ENCODE results near the gene DMC1. TPM values are rescaled to one million over a fixed set of nuclear protein-coding genes. Genes with fewer than 3 reads are reported as not detected.

The DMC1 gene
- total and polyA plus RNA-seq, 2 of the 4 experiments (the other 2 are of a cell fraction), result 0.18 to 0.38 TPM

- Histone ChIP-seq H4K20me1 (ENCODE audit: insufficient read depth, low read length) (no peaks in the 10 kb centered on the region), H2BK15ac (ENCODE audit: low read depth, low read length) (no peak overlapping the region), H3K4me3 (ENCODE audit: insufficient read depth, low read depth, low read length) (no peak overlapping the region), H3K9ac (ENCODE audit: low read depth, low read length) (no peak overlapping the region), H3K23ac (ENCODE audit: low read depth, low read length) (no peak overlapping the region), H4K91ac (ENCODE audit: insufficient read depth, low read depth, low read length) (no peak overlapping the region), H2AK5ac (ENCODE audit: low read depth, low read length) (no peak overlapping the region; the same call in 1 of the 2 replicates), H3K27ac (ENCODE audit: insufficient read depth, low read length) (no peak overlapping the region), H4K8ac (ENCODE audit: low read depth in 2 of 2, low read length in 2 of 2) (no peak overlapping the region), H3K9me3 (ENCODE audit: control insufficient read depth, insufficient read depth, low read length) (no peaks in the 10 kb centered on the region), H2BK5ac (ENCODE audit: low read depth, low read length, poor library complexity, severe bottlenecking) (no peak overlapping the region), H3K4me1 (ENCODE audit: control insufficient read depth, insufficient read depth, low read length) (peaks cover 3% of the 10 kb centered on the region), H3K14ac (replicated peaks; ENCODE audit: low read depth, low read length) (no peak overlapping the region), H2BK20ac (ENCODE audit: low read depth, low read length) (no peak overlapping the region), H3K4ac (ENCODE audit: low read depth, low read length) (no peak overlapping the region), H3K36me3 (ENCODE audit: control insufficient read depth, insufficient read depth, low read length) (no peaks in the 10 kb centered on the region), H3K56ac (ENCODE audit: extremely low read depth, insufficient read depth, low read length) (no peak overlapping the region), H3K79me1 (ENCODE audit: low read depth in 1 of 2, low read length in 2 of 2) (no peaks in the 10 kb centered on the region), H3K9me1 (ENCODE audit: insufficient read depth, low read length) (peaks cover 5% of the 10 kb centered on the region), H3K27me3 (ENCODE audit: control insufficient read depth, insufficient read depth, low read length) (no peaks in the 10 kb centered on the region; the same call in 1 of the 2 replicates), H4K5ac (ENCODE audit: low read depth, low read length) (no peak overlapping the region), H3K18ac (ENCODE audit: low read depth, low read length) (no peak overlapping the region), H2BK120ac (ENCODE audit: low read depth, low read length) (no peak overlapping the region), H2AK9ac (replicated peaks; ENCODE audit: low read depth, low read length, poor library complexity) (no peak overlapping the region), H2AFZ (replicated peaks; ENCODE audit: low read length, poor library complexity) (no peak overlapping the region), H3K4me2 (ENCODE audit: low read depth, low read length) (no peak overlapping the region)
- CTCF ChIA-PET, result no interaction called here
- BruUV-seq (replicated peaks), result no TSS peak
- intact Hi-C loops (cut with micrococcal nuclease) (no loop called here), in situ Hi-C loops (cut with MboI; ENCODE audit: low sequenced_read_pairs) (no loop called here), dilution Hi-C loops (cut with HindIII; ENCODE audit: low sequenced_read_pairs, unreplicated experiment) (no loop called here)
- TF ChIP-seq, protein P1, sequence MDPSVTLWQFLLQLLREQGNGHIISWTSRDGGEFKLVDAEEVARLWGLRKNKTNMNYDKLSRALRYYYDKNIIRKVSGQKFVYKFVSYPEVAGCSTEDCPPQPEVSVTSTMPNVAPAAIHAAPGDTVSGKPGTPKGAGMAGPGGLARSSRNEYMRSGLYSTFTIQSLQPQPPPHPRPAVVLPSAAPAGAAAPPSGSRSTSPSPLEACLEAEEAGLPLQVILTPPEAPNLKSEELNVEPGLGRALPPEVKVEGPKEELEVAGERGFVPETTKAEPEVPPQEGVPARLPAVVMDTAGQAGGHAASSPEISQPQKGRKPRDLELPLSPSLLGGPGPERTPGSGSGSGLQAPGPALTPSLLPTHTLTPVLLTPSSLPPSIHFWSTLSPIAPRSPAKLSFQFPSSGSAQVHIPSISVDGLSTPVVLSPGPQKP (IDR thresholded peaks at IDR 0.05; ENCODE audit: borderline replicate concordance, low read depth, low read length), result no peak
- TF ChIP-seq MAZ (IDR thresholded peaks at IDR 0.05; ENCODE audit: borderline replicate concordance, low read depth, low read length) (no peak), SMC3 (IDR thresholded peaks at IDR 0.05; ENCODE audit: low read depth, low read length) (no peak), USF2 (IDR thresholded peaks at IDR 0.05; ENCODE audit: low read depth, low read length) (no peak), RCOR1 (IDR thresholded peaks at IDR 0.05; ENCODE audit: insufficient replicate concordance, low read length) (no peak), CHD1 (IDR thresholded peaks at IDR 0.05; ENCODE audit: low read depth, low read length) (no peak), MAFK (IDR thresholded peaks at IDR 0.05; ENCODE audit: low read depth, low read length) (no peak), RAD21 (IDR thresholded peaks at IDR 0.05; ENCODE audit: low read length) (no peak), NFE2L2 (IDR thresholded peaks at IDR 0.05; ENCODE audit: low read depth, low read length) (no peak), CEBPB (IDR thresholded peaks at IDR 0.05; ENCODE audit: low read depth, low read length) (no peak), CTCF (conservative IDR thresholded peaks at IDR 0.05; ENCODE audit: low read depth, low read length) (no peak)
- POLR2A ChIA-PET (ENCODE audit: unreplicated experiment), result no interaction called here
- ATAC-seq (ENCODE audit: low read depth) (no peak), DNase-seq (no peak)
- WGBS, 2 experiments (ENCODE audit: extremely low coverage in 2 of 2, insufficient read length in 1 of 2), result 86% methylated on average over 1 of the region's 2 CpGs; no CpG with 5 or more reads in 1 of the 2 experiments
Measured at GRCh38 chr22:38601221-38601764, 31.3 kb upstream of the DMC1 start.
